Nephron progenitor cell (in vitro differentiated cells): Measurements from ENCODE around the gene CCDC91.
A peak's percentile ranks its signal among the peaks of the same experiment; 100 is the strongest.

Source experiments
- DNase-seq: peaks from one replicate; pipeline ENCODE4 v3.0.0; 2021
- H3K27ac Mint-ChIP-seq: 2 replicates; pipeline ENCODE4 v1.8.0; 2021; ENCODE audit warnings: mild to moderate bottlenecking, moderate library complexity, mixed read lengths
- H3K27me3 Mint-ChIP-seq: 2 replicates; pipeline ENCODE4 v1.8.0; 2021; ENCODE audit warnings: mild to moderate bottlenecking, low read depth, mixed read lengths; ENCODE audit not compliant: poor library complexity
- H3K36me3 Mint-ChIP-seq: 2 replicates; pipeline ENCODE4 v1.8.0; 2021; ENCODE audit warnings: low read depth, mixed read lengths
- H3K4me1 Mint-ChIP-seq: 2 replicates; pipeline ENCODE4 v1.8.0; 2021; ENCODE audit warnings: mixed read lengths
- H3K4me3 Mint-ChIP-seq: 2 replicates; pipeline ENCODE4 v1.8.0; 2021; ENCODE audit warnings: mild to moderate bottlenecking, moderate library complexity, mixed read lengths
- H3K9me3 Mint-ChIP-seq: 2 replicates; pipeline ENCODE4 v1.8.0; 2021; ENCODE audit warnings: mild to moderate bottlenecking, moderate library complexity, mixed read lengths
- TF ChIP-seq, protein P1 (sequence below): fragments of 200-600 bp; sonication (generic); IDR thresholded peaks from 2 replicates; pipeline ENCODE4 v1.5.0; 2021; ENCODE audit warnings: antibody characterized with exemption

The CCDC91 gene

DNA sequence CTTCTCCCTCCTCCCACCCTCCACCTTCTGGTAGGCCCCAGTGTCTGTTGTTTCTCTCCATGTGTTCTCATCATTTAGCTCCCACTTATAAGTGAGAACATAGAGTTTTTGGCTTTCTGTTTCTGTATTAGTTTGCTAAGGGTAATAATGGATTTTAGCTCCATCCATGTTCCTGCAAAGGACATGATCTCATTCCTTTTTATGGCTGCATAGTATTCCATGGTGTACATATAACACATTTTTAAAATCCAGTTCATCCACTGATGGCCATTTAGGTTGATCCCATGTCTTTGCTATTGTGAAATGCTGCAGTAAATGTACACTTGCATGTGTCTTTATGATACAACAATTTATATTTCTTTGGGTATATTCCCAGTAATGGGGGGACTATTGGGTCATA, 96.1 kb downstream of the CCDC91 start:
- H3K36me3 Mint-ChIP-seq, result peaks cover 27% of the 10 kb centered on the region
- H3K4me3 Mint-ChIP-seq, result no peak overlapping the region
- H3K27me3 Mint-ChIP-seq, result peaks cover 2% of the 10 kb centered on the region
- TF ChIP-seq, protein P1, sequence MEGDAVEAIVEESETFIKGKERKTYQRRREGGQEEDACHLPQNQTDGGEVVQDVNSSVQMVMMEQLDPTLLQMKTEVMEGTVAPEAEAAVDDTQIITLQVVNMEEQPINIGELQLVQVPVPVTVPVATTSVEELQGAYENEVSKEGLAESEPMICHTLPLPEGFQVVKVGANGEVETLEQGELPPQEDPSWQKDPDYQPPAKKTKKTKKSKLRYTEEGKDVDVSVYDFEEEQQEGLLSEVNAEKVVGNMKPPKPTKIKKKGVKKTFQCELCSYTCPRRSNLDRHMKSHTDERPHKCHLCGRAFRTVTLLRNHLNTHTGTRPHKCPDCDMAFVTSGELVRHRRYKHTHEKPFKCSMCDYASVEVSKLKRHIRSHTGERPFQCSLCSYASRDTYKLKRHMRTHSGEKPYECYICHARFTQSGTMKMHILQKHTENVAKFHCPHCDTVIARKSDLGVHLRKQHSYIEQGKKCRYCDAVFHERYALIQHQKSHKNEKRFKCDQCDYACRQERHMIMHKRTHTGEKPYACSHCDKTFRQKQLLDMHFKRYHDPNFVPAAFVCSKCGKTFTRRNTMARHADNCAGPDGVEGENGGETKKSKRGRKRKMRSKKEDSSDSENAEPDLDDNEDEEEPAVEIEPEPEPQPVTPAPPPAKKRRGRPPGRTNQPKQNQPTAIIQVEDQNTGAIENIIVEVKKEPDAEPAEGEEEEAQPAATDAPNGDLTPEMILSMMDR, result no peak
- DNase-seq, result no peak
- H3K4me1 Mint-ChIP-seq, result no peaks in the 10 kb centered on the region
- H3K9me3 Mint-ChIP-seq, result peaks cover 44% of the 10 kb centered on the region
- H3K27ac Mint-ChIP-seq, result no peak overlapping the region

DNA sequence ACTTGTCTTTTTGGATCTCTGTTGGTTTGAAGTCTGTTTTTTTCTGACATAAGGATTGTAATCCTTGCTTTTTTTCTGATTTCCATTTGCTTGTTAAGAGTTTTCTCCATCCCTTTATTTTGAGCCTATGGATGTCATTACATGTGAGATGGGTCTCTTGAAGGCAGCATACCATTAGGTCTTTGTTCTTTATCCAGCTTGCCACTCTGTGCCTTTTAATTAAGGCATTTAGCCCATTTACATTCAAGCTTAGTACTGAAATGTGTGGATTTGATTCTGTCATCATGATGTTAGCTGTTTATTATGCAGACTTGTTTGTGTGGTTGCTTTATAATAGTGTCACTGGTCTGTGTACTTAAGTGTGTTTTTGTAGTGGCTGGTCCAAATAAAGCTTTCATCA, 100.0 kb downstream of the CCDC91 start:
- Mint-ChIP-seq H3K4me1 (no peaks in the 10 kb centered on the region), H3K36me3 (peaks cover 18% of the 10 kb centered on the region), H3K27ac (no peak overlapping the region), H3K4me3 (no peak overlapping the region), H3K9me3 (peaks cover 36% of the 10 kb centered on the region), H3K27me3 (peaks cover 2% of the 10 kb centered on the region)
- TF ChIP-seq, protein P1, result no peak
- no peak for DNase-seq

DNA sequence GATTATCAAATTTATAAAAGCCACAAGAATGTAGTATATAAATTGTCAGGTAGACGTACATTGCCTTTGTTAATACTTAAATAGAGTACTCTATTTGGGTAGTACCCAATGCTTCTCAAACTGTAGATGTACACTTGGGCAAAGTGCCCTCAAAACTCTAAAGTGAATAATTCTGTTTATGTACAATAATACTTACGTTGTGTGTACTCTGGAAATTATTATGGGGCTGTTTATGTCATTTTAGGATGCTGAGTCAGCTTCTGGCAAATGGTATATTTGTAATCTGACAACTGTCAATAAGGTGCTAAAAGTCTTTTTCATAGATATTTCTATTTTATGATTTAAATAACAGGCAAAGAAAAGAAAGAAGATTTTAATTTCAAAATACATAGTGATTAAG, 102.4 kb downstream of the CCDC91 start:
- Mint-ChIP-seq H3K27ac (no peak overlapping the region), H3K4me1 (no peaks in the 10 kb centered on the region), H3K36me3 (peaks cover 18% of the 10 kb centered on the region), H3K9me3 (peaks cover 27% of the 10 kb centered on the region), H3K27me3 (peaks cover 2% of the 10 kb centered on the region), H3K4me3 (no peak overlapping the region)
- no peak for DNase-seq
- TF ChIP-seq, protein P1, result no peak

DNA sequence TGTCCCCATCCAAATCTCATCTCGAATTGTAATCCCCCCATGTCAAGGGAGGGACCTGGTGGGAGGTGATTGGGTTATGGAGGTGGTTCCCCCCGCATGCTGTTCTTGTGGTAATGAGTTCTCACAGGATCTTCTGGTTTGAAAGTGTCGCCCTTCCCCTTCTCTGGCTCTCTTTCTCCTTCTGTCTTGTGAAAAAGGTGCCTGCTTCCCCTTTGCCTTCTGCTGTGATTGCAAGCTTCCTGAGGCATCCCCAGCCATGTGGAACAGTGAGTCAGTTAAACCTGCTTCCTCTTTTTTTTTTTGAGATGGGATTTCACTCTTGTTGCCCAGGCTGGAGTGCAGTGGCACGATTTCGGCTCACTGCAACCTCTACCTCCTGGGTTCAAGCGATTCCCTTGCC, 104.0 kb downstream of the CCDC91 start:
- Mint-ChIP-seq H3K4me1 (no peaks in the 10 kb centered on the region), H3K4me3 (no peak overlapping the region)

DNA sequence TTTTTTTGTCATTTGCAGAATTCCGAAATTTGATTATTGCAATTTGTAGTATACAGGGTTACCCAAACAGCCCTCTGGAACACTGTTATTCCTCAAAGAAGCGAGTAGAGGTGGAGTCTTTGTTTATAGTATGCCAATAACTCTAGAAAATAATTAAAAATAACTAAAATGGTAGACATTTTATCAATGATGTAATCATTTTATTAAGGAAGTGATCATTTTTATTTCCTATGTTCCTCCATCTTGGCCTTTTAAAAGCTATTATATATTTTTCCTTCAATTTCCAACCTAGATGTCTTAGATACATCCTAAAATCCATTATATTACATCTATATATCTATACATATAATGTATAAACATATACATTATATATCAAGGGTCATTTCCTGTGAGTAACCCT, 106.0 kb downstream of the CCDC91 start:
- Mint-ChIP-seq H3K9me3 (peaks cover 4% of the 10 kb centered on the region), H3K36me3 (no peaks in the 10 kb centered on the region), H3K27me3 (no peaks in the 10 kb centered on the region), H3K27ac (no peak overlapping the region), H3K4me3 (no peak overlapping the region), H3K4me1 (no peaks in the 10 kb centered on the region)
- DNase-seq, result no peak
- TF ChIP-seq, protein P1, result no peak

More for the DNA sequence above, 104.0 kb downstream of the CCDC91 start:
- no peak for DNase-seq
- Mint-ChIP-seq H3K27ac (peak overlapping the region; percentile 80), H3K36me3 (peaks cover 11% of the 10 kb centered on the region), H3K9me3 (peaks cover 18% of the 10 kb centered on the region), H3K27me3 (peaks cover 2% of the 10 kb centered on the region)
- TF ChIP-seq, protein P1, result no peak

DNA sequence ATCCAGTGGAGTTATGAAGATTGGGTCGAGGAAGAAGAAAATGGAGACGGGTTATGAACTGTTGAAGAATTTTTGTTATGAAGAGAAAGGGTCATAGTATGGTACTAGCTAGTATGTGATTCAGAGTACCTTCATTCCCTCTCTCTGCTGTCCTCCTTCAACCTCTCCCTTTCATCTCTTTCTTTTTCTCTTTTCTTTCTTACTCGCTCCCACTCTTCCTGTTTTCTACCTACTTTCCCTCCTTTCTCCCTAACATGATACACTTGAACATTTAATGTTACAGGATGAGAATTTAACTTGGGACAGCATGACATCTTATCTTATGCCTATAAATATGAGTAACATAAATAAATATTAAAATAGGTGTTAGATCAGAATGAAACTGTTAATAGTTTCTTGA, 112.9 kb downstream of the CCDC91 start:
- Mint-ChIP-seq H3K27ac (no peak overlapping the region), H3K4me1 (no peaks in the 10 kb centered on the region), H3K36me3 (no peaks in the 10 kb centered on the region), H3K9me3 (no peaks in the 10 kb centered on the region), H3K27me3 (no peaks in the 10 kb centered on the region), H3K4me3 (no peak overlapping the region)
- TF ChIP-seq, protein P1, result no peak
- no peak for DNase-seq
